Femur (tissue), 1 donor: ENCODE data around the gene C12orf42.

Experiments
- DNase-seq: peaks from one replicate; pipeline ENCODE4 v3.0.0-alpha.2; 2017

The C12orf42 gene

DNA sequence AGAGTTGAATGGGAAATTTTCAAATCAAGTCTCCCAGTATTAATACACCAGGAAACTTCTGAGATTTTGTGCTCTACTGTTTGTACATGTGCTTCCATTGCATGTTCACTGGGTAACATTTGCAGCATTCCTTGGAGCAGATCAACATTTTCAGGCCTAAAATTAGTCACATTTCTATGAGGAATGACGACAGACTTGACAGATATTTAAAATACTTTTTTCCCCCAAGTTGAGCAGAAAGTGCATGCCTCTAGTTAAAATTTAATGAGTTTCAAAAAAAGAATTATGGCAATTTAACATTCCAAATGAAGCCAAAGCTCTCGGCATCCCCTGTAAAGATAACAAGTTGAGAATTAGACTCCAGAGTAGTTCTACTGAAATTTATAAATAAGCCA is 72.3 kb downstream of the C12orf42 start:
- no peak for DNase-seq

GRCh38 chr12:103422746-103423515 is 72.8 kb downstream of the C12orf42 start:
- DNase-seq: no peak

DNA sequence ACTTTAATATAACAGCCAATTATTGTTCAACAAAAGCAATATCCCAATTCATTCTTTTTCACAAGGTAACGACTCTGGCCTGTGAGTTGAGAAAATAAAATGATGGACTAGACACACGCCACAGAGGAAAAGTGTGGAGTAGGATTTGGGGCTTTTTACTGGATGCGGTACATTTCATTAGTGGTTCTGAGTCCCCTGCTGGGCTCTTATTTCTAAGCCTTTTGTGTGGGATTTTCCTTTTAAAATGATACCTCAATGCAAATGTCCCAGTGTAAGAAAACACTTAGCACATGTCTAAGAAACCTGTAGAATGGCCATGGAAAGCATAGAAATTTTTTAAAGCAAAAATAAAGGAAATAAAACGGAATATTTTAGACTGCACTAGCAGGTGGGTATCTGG is 73.4 kb downstream of the C12orf42 start:
- DNase-seq: no peak

DNA sequence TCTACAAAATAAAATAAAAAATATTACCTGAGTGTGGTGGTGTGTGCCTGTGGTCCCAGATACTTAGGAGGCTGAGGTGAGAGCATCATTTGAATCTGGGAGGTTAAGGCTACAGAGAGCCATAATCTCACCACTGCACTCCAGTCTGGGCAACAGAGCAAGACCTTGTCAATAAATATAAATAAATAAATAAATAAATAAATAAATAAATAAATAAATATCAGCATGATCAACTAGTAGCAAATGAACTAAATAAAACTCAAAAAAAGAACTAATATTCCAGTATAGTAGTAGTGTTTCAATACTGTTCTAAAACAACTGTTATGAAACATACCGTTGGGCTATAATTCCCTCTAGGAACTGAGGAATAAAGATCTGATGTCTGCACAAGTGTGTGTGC is 74.4 kb downstream of the C12orf42 start:
- DNase-seq: no peak

DNA sequence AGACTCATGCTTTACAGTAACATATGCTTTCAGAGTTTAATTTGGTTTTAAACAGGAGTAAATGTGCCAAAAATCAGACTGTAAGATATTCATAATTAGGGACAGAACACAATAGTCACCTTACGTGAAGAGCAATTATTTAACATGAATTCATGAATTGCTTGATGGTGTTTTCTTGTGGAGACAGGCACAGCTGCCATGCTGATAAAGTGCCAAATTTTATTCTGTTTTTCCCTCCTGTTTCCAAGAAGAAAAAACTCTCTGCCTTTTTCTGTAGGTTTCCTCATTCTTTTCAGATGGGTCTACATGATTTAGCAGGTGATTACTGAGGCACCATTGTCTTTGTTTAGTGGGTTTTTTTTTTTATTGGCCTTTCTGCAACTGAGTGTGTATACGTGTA is 80.1 kb downstream of the C12orf42 start:
- DNase-seq: no peak

GRCh38 chr12:103401421-103401820 is 94.3 kb downstream of the C12orf42 start:
- DNase-seq: no peak

DNA sequence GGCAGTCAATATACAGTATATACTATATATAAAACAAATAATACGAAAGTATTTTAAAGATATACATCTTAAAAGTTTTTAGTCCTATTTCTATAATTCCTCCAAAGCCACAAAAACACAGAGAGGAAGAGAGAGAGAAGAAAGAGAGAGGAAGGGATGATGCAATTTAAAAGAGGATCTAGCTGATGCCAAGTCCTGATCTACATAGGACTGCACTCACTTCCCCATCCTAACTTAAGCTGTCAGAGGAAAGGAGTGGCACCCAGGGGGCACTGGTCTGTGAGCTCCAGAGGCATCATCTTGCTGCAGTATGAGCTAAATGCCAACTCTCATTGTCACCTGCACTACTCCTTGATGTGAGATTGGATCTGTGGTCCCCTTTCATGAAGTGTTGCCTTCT is 95.8 kb downstream of the C12orf42 start:
- no peak for DNase-seq

DNA sequence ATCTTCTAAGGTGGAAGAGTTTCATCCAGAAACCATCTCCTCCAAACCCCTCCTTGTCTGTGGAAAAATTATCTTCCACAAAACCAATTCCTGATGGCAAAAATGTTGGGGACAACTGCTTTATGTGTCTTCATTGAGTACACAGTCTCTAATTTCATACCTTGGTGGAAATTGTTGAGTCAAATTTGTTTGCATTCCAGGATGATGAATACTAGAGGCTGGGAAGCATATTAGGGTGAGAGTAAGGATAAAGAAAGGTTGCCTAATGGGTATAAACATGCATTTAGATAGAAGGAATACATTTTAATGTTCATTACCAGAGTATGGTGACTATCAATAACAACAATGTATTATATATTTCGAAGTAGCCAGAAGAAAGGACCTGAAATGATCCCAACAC is 98.2 kb downstream of the C12orf42 start:
- DNase-seq: no peak

GRCh38 chr12:103392722-103393121 is 103.0 kb downstream of the C12orf42 start:
- no peak for DNase-seq

GRCh38 chr12:103391103-103391502 is 104.7 kb downstream of the C12orf42 start:
- no peak for DNase-seq

GRCh38 chr12:103387385-103387784 is 108.4 kb downstream of the C12orf42 start:
- DNase-seq: no peak

DNA sequence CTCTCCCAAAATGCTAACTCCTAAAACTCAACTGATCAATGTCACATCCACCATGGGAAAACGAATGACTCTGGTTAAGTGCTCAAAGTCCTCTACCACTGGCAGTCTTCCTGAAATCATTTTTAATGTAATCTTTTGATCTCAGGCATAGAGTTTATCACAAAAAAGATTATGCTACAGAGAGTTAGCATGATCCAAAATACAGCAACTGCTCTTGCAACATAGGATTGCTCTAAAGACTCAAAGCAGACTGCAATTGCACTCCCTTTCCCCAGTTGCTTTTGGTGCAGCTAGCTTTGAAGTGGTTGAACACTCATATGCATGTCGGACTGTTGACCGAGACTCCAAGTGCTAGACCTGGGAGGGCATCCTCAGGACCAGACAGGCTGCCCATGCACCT is 109.3 kb downstream of the C12orf42 start:
- DNase-seq: no peak

DNA sequence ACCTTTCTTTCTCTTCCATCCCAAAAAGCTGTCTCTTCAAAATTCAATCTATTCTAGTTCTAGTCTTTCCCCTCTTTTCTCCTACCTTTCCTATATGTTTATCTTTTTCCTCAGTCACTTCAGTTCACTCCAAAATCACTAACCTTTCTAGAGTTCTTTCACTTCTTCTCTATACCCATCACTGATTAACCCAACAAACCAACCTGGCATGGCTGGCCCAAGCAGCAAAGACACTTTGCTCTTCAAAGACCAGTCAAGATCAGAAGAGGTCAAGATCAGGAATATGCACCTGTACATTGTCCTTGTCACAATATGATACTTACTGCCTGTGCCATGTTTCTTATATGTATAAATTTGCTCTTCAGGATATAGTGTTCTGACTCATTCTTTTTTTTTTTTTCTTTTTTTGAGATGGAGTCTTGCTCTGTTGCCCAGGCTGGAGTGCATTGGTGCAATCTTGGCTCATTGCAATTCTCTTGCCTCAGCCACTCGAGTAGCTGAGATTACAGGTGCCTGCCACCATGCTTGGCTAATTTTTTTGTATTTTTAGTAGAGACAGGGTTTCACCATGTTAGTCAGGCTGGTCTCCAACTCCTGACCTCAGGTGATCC is 112.9 kb downstream of the C12orf42 start:
- DNase-seq: no peak

DNA sequence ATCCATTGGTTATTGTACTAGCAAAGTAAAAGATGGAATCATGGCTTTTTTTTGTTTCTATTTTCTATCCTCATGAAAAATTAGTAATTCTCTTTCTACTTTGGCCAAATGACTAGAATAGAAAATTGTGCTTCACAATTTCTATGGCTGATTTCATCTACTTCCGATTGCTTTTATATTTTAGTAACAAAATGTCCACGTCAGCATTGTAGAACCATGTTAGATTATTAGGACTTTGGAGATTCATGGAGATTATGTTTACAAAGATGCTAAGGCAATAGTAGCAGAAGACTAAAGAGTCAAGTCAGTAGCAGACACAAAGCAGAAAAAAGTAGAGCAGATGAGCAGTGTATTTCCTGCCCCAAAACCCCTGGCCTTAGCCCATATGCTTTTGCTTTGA is 113.6 kb downstream of the C12orf42 start:
- no peak for DNase-seq

GRCh38 chr12:103379670-103380069 is 116.1 kb downstream of the C12orf42 start:
- no peak for DNase-seq

DNA sequence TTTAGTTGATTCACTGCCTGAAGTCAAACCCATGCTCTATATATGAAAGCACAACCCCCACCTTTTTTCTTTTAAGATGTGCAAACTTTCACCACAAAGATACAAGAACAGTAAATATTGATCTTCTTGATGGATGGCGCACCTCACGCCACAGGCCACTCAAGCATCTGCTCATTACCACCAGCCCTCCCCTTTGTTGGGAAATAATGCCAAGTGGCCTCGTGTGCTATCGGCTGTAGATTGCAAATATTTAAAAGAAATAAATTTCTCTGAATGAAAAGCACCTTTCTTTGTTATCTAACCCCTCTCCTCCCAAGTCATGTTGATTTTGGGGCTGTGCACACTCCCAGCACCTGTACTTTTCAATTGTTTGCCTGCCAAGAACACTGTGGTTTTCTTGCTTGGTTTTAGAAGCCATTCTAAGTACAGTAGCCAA is 122.7 kb downstream of the C12orf42 start:
- DNase-seq: no peak

DNA sequence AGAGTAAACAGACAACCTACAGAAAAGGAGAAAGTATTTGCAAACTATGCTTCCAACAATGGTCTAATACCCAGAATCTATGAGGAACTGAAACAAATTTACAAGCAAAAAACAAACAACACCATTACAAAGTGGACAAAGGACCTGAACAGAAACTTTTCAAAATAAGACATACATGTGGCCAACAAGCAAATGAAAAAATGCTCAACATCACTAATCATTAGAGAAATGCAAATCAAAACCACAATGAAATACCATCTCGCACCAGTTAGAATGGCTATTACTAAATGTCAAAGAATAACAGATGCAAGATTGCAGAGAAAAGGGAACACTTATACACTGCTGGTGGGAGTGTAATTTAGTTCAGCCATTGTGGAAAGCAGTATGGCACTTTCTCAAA is 125.8 kb downstream of the C12orf42 start:
- DNase-seq: no peak

GRCh38 chr12:103368167-103368566 is 127.6 kb downstream of the C12orf42 start:
- no peak for DNase-seq

- no peak for DNase-seq
Observed at GRCh38 chr12:103354403-103354802, 141.4 kb downstream of the C12orf42 start.

- DNase-seq: no peak
Observed at GRCh38 chr12:103353913-103354312, 141.9 kb downstream of the C12orf42 start.

DNA sequence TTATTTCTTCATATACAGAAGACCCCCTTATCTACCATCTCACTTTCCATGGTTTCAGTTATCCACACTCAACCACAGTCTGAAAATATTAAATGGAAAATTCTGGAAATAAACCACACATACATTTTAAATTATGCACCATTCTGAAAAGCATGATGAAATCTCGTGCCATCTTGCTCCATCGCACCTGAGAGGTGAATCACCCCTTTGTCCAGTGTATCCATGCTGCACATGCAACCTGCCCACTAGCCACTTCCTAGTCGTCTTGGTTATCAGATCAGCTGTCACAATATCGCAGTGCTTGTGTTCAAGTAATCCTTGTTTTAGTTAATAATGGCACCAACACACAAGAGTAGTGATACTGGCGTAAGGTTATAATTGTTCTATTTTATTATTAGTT is 145.7 kb downstream of the C12orf42 start:
- DNase-seq: no peak

DNA sequence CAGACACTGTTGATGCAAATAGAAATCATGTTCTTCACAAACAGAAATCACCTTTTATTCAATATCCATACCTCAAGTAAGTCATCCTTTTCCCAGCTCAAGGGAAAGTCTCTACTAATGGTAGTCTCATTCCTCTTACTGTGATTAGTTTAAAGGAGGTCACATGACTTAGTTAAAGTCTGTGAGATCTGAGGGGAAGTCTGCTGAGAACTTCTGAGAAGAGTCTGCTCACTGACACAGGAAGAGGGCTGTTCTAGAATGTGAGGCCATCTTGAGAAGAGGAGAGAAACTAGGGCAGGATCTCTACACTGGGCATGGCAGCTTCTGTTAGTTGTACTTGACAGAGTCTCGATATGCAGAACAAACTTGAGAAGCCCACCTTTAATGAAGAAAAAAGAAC is 146.8 kb downstream of the C12orf42 start:
- DNase-seq: no peak

DNA sequence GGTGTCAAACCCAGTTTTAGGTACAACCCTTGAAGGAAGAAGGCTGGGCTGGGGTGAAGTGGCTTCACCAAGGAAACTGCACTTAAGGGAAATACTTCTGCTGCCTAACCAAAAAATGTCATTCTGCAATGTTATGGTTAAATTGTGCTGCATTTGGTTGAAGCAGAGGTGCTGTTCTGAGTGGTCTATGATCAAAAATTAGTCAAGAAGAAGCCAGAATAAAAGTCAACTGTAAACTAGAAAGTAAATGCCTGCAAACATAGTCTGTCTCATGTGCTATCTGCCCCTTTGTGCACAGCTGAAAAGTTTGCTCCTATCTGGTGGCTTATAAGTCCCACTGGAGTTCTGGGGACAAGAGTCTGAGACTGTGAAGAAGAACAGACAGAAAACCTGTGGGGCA is 158.8 kb downstream of the C12orf42 start:
- DNase-seq: no peak

DNA sequence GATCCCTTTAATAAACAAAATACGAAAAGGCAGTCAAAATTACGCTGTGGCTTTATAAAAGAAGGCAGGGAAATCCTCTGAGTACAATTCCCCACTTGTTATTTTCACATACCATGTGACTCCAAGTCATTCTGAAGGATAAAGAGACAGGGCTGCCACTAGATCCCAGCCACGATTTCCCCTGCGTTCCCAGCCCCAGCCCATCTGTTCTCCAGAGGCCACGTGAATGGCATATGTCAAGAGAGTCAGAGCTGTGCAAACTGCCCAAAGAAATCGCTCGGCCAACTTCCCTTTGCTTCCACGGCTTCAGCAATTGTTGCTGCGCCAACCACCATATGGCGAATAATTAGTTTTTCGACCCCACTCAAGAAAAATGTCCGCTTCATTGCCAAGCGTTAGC is 161.3 kb downstream of the C12orf42 start:
- no peak for DNase-seq

GRCh38 chr12:103333676-103334075 is 162.1 kb downstream of the C12orf42 start:
- DNase-seq: no peak
